SK-N-SH treated with all-trans-retinoic acid at 6 μM for 48 hours (cell line): ENCODE measurements around the gene FAM50A.

ENCODE experiments used
- BACH2 ChIP-seq: fragments of 250-450 bp; sonication (Bioruptor Pico); IDR thresholded peaks from 2 replicates; pipeline ENCODE4 v1.9.0; 2021; ENCODE audit warnings: mild to moderate bottlenecking, borderline replicate concordance
- TOX ChIP-seq: fragments of 250-450 bp; sonication (Bioruptor Pico); IDR thresholded peaks from 2 replicates; pipeline ENCODE4 v1.8.0; 2021; ENCODE audit warnings: mild to moderate bottlenecking, moderate library complexity, borderline replicate concordance
- ZFP3 ChIP-seq: fragments of 250-450 bp; sonication (Bioruptor Pico); IDR thresholded peaks from 2 replicates; pipeline ENCODE4 v1.5.0; 2020; ENCODE audit warnings: mild to moderate bottlenecking, moderate library complexity

- TF ChIP-seq BACH2, result no peak
- TF ChIP-seq TOX, result no peak
- TF ChIP-seq ZFP3 (CRISPR knock-in tag), result no peak
Observed at GRCh38 chrX:154431341-154431740, 12.6 kb upstream of the FAM50A start.
